Suppressor macrophage (primary cell): ENCODE measurements around the gene KCTD21.

Source experiments
- DNase-seq, 4 experiments: peaks; one replicate each; pipeline ENCODE4 v3.0.0-alpha.2; 2020 to 2022

The KCTD21 gene

GRCh38 chr11:78171951-78172350, 16.5 kb downstream of the KCTD21 start:
- no peak for DNase-seq

GRCh38 chr11:78170874-78171549, 17.4 kb downstream of the KCTD21 start:
- no peak for DNase-seq

- no peak for DNase-seq
Measured at GRCh38 chr11:78170413-78170812, 18.0 kb downstream of the KCTD21 start.

GRCh38 chr11:78168539-78169477, 19.6 kb downstream of the KCTD21 start:
- no peak for DNase-seq

GRCh38 chr11:78166855-78167469, 21.5 kb downstream of the KCTD21 start:
- no peak for DNase-seq

GRCh38 chr11:78164471-78164870, 24.0 kb downstream of the KCTD21 start:
- DNase-seq, result no peak

- no peak for DNase-seq
Measured at GRCh38 chr11:78163828-78164227, 24.6 kb downstream of the KCTD21 start.

GRCh38 chr11:78161962-78162371, 26.5 kb downstream of the KCTD21 start:
- no peak for DNase-seq

- no peak for DNase-seq
Measured at GRCh38 chr11:78161346-78161745, 27.1 kb downstream of the KCTD21 start.

- no peak for DNase-seq
Measured at GRCh38 chr11:78160557-78160956, 27.9 kb downstream of the KCTD21 start.

- no peak for DNase-seq
Measured at GRCh38 chr11:78158987-78159652, 29.3 kb downstream of the KCTD21 start.

- DNase-seq, result no peak
Measured at GRCh38 chr11:78156127-78156844, 32.1 kb downstream of the KCTD21 start.

- no peak for DNase-seq
Measured at GRCh38 chr11:78151804-78152203, 36.6 kb downstream of the KCTD21 start.

GRCh38 chr11:78150754-78151153, 37.7 kb downstream of the KCTD21 start:
- no peak for DNase-seq

- DNase-seq, result no peak
Measured at GRCh38 chr11:78150346-78150745, 38.1 kb downstream of the KCTD21 start.

- DNase-seq, result peak; percentile 15 to 55 (median 46)
Measured at GRCh38 chr11:78149646-78150045, 38.8 kb downstream of the KCTD21 start.

GRCh38 chr11:78147807-78148206, 40.6 kb downstream of the KCTD21 start:
- no peak for DNase-seq

GRCh38 chr11:78145511-78146025, 42.9 kb downstream of the KCTD21 start:
- no peak for DNase-seq

GRCh38 chr11:78140392-78141077, 47.9 kb downstream of the KCTD21 start:
- peak in 3 of 4 experiments; percentile 12 to 23 (median 16) for DNase-seq

GRCh38 chr11:78139422-78140391, 48.7 kb downstream of the KCTD21 start, which contains the start of gene ALG8:
Gene ALG8 (minus strand): TSS chr11:78139626. CDS start chr11:78139588, 38 bp downstream.
- DNase-seq, result peak; percentile 97 to 99 (median 99)
